ENCODE data around the gene RDH13.

The RDH13 gene

DNA sequence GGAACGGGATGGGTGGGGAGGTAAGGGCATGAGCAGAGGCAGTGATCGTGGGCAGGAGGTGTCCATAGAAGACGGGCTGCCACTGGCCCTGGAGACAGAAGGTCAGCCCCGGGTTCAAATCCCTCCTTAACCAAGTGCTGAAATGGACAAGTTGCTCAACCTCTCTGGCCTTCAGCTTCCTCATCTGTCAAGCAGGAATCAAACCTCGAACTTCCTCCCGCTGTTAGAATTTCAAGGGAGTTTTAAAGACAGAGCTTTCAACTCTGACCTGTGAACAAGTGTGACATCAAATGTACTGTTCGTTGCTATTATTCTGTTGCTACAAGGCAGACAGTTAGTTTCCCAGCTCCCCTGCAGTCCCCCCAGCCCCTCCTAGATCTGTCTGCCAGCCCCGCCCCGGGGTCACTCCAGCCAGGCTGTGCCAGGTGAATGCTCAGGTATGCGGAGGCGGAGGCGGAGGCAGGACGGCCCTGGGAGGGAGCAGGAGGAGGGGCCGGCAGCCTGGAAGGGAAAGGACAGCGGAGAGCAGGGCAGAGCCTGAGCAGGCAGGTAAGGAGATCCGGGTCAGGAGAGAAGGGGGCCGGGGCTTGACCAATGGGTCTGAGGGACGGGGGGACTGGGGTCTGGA is 12.5 kb upstream of the RDH13 start, which contains the start of gene EPS8L1:
EPS8L1 (plus strand) TSS at position 499 of the 628 bp plus-strand sequence. CDS start 576 bp downstream, outside the sequence.
- H3K4me3 ChIP-seq (ENCODE audit: control insufficient read depth, low read depth, low read length) = no peak within 1 kb of the TSS
- TF ChIP-seq, protein P1, sequence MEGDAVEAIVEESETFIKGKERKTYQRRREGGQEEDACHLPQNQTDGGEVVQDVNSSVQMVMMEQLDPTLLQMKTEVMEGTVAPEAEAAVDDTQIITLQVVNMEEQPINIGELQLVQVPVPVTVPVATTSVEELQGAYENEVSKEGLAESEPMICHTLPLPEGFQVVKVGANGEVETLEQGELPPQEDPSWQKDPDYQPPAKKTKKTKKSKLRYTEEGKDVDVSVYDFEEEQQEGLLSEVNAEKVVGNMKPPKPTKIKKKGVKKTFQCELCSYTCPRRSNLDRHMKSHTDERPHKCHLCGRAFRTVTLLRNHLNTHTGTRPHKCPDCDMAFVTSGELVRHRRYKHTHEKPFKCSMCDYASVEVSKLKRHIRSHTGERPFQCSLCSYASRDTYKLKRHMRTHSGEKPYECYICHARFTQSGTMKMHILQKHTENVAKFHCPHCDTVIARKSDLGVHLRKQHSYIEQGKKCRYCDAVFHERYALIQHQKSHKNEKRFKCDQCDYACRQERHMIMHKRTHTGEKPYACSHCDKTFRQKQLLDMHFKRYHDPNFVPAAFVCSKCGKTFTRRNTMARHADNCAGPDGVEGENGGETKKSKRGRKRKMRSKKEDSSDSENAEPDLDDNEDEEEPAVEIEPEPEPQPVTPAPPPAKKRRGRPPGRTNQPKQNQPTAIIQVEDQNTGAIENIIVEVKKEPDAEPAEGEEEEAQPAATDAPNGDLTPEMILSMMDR (conservative IDR thresholded peaks at IDR 0.05; ENCODE audit: control insufficient read depth, insufficient read depth, low read depth, low read length) = no peak

DNA sequence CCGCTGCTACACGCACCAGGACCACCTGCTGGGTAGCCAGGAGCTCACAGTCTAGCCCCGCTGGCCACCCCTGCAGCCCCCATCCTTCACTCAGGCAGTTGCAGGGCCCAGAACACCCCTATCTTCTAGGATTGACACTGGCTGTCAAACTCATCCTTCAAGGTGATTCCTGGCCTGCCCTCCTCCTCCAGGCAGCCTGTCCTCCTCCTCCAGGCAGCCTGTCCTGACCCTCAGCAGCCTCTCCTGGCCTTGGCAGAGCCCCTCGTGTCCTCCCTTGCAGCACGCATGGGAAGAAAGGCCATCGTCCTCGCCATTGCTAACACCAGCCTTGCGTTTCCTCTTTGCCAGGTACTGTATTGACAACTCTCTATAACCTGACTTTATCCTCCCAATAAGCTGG is 9.0 kb upstream of the RDH13 start:
- no peak for DNase-seq (ENCODE audit: low read depth)
- TF ChIP-seq, protein P1 (conservative IDR thresholded peaks at IDR 0.05; ENCODE audit: control insufficient read depth, insufficient read depth, low read depth, low read length) = no peak
- no peak overlapping the region for H3K4me3 ChIP-seq (ENCODE audit: control insufficient read depth, low read depth, low read length)

More for the DNA sequence above, 12.5 kb upstream of the RDH13 start, which contains the start of gene EPS8L1:
- no peak for DNase-seq (ENCODE audit: low read depth)

DNA sequence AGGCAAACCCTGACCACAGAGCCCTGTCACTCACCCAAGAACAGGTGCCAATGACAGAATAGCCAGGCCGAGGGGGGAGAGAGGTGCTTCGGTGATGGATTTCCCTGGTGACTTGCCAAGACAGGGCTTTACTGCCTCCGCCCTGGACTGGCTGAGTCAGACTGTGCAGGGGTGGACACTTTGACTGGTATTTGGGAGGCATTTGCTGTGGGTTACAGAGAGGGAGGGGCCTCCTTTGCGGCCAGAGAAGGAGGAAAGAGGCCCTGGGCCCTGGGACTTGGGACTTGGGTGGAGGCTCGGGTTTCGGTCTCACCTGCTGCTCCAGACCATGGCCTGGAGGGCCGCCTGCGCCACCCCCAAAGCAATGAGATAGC is 8.2 kb upstream of the RDH13 start:
- H3K4me3 ChIP-seq (ENCODE audit: control insufficient read depth, low read depth, low read length) = no peak overlapping the region

DNA sequence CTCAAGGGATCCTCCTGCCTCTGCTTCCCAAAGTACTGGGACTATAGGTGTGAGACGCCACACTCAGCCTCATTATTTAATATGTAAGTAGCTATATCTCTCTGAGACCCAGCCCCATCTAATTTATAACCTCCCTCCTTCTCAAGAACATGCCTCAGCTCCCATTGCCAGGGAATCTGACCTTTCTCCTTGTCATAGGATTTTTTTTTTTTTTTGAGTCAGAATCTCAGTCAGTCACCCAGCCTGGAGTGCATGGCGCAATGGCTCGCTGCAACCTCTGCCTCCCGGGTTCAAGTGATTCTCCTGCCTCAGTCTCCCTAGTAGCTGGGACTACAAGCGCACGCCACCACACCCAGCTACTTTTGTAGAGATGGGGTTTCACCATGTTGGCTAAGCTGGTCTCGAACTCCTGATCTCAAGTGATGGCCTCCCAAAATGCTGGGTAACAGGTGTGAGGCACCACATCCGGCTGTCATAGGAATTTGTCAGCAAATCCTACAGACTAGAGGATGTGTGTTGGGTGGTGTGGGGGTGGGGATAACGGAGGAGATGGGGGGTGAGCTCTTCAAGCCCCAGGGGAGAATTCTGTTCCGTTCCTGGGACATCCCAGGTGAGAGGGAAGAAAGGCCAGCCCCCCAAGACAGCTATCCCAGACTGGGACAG is 7.6 kb upstream of the RDH13 start:
- no peak overlapping the region for H3K4me3 ChIP-seq (ENCODE audit: control insufficient read depth, low read depth, low read length)
- TF ChIP-seq, protein P1 (conservative IDR thresholded peaks at IDR 0.05; ENCODE audit: control insufficient read depth, insufficient read depth, low read depth, low read length) = no peak
- peak; percentile 18 for DNase-seq (ENCODE audit: low read depth)

More for the DNA sequence above, 8.2 kb upstream of the RDH13 start:
- TF ChIP-seq, protein P1 (conservative IDR thresholded peaks at IDR 0.05; ENCODE audit: control insufficient read depth, insufficient read depth, low read depth, low read length) = no peak
- peak; percentile 74 for DNase-seq (ENCODE audit: low read depth)

DNA sequence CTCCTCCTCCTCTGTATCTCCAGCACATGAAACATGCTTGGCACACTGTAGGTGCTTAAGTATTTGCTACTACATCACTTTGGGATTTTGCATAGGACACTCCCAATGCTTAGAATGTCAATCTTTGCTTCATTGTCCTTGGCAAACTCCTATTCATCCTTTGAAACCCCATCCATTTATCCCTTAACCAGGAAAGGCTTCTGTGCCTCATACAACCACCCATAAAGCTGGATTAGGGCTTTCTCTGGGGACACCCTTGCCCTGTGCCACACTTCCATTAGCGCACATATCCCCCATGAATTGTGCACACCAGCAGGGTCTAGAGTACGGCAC is 6.9 kb upstream of the RDH13 start:
- TF ChIP-seq, protein P1 (conservative IDR thresholded peaks at IDR 0.05; ENCODE audit: control insufficient read depth, insufficient read depth, low read depth, low read length) = no peak
- H3K4me3 ChIP-seq (ENCODE audit: control insufficient read depth, low read depth, low read length) = no peak overlapping the region

DNA sequence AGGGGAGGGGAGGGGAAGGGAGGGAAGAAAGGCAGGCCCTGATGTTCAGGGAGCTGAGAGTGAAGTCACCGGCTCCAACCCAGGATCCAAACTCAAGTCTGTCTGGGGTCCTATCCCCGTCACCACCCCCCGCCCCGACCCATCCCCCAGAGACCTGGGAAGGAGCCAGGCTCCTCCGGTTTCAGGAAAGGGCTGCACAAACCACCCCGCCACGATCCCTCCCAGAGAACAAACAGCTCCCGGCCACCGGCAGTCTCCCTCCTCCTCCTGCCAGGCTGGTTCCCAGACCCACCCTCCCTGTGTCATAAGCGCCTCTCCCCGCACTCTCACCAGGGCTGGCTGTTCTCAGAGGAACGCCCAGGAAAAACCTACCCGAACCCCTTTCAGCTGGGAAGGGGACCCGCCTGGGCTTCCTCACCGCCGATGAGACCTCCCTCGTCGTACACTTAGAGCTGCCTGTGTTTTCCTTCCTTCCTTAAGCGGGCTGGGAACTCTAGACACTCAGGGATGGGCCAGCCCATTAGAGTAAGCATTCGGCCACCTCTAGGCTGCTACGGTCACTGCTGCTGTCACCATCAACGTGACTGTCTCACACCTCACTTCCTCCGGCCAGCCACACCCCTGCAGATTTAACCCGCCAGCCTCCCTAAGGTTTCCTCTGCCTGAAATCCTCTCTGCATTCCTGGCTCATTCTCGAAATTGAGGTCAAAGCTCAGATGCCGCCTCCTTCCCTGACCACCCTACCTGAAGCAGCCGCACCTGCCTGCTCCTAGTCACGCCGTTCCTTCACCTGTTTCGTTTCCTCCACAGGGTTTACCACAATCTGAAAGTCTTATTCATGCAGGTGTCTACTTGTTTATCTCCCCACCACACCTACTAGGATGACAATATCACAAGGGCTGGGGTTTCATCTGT is 6.3 kb upstream of the RDH13 start:
- no peak overlapping the region for H3K4me3 ChIP-seq (ENCODE audit: control insufficient read depth, low read depth, low read length)
- TF ChIP-seq, protein P1 (conservative IDR thresholded peaks at IDR 0.05; ENCODE audit: control insufficient read depth, insufficient read depth, low read depth, low read length) = no peak
- peak; percentile 21 for DNase-seq (ENCODE audit: low read depth)

More for the DNA sequence above, 6.9 kb upstream of the RDH13 start:
- no peak for DNase-seq (ENCODE audit: low read depth)
